Measurements from ENCODE around the gene REM1.
"Not testable (repeated sequence)": the region's sequence is repeated elsewhere in the genome, so short reads cannot be mapped to it uniquely, and the experiment has no call there.

GRCh38 chr20:31521267-31521666, 46.2 kb downstream of the REM1 start:
- TF ChIP-seq, protein P1, sequence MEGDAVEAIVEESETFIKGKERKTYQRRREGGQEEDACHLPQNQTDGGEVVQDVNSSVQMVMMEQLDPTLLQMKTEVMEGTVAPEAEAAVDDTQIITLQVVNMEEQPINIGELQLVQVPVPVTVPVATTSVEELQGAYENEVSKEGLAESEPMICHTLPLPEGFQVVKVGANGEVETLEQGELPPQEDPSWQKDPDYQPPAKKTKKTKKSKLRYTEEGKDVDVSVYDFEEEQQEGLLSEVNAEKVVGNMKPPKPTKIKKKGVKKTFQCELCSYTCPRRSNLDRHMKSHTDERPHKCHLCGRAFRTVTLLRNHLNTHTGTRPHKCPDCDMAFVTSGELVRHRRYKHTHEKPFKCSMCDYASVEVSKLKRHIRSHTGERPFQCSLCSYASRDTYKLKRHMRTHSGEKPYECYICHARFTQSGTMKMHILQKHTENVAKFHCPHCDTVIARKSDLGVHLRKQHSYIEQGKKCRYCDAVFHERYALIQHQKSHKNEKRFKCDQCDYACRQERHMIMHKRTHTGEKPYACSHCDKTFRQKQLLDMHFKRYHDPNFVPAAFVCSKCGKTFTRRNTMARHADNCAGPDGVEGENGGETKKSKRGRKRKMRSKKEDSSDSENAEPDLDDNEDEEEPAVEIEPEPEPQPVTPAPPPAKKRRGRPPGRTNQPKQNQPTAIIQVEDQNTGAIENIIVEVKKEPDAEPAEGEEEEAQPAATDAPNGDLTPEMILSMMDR (IDR thresholded peaks at IDR 0.05): not testable (repeated sequence)
- not testable (repeated sequence) for TF ChIP-seq POLR2A, POLR2AphosphoS5 (IDR thresholded peaks at IDR 0.05)
